HG02759 (cell line): ENCODE results near the gene CEP112.

ENCODE experiments used
- ATAC-seq: cut with Tn5 transposase; IDR thresholded peaks from one replicate; pipeline ENCODE4 v1.9.1; 2021; ENCODE audit warnings: mild to moderate bottlenecking, moderate library complexity; ENCODE audit not compliant: unreplicated experiment

Gene CEP112

GRCh38 chr17:65998675-65999074 lies 193.3 kb downstream of the CEP112 start:
- no peak for ATAC-seq

GRCh38 chr17:65994679-65995078 lies 197.3 kb downstream of the CEP112 start:
- no peak for ATAC-seq

GRCh38 chr17:65994114-65994513 lies 197.8 kb downstream of the CEP112 start:
- no peak for ATAC-seq

GRCh38 chr17:65990593-65990992 lies 201.3 kb downstream of the CEP112 start:
- ATAC-seq = no peak

GRCh38 chr17:65988451-65988850 lies 203.5 kb downstream of the CEP112 start:
- no peak for ATAC-seq

GRCh38 chr17:65987988-65988387 lies 203.9 kb downstream of the CEP112 start:
- no peak for ATAC-seq

- no peak for ATAC-seq
These were observed 206.4 kb downstream of the CEP112 start for GRCh38 chr17:65985571-65985970.

GRCh38 chr17:65984299-65984698 lies 207.6 kb downstream of the CEP112 start:
- ATAC-seq = no peak

- no peak for ATAC-seq
These were observed 213.1 kb downstream of the CEP112 start for GRCh38 chr17:65978871-65979270.

GRCh38 chr17:65977041-65977440 lies 214.9 kb downstream of the CEP112 start:
- ATAC-seq = no peak

GRCh38 chr17:65975878-65976277 lies 216.1 kb downstream of the CEP112 start:
- ATAC-seq = no peak

- ATAC-seq = no peak
These were observed 218.7 kb downstream of the CEP112 start for GRCh38 chr17:65973237-65973636.

- no peak for ATAC-seq
These were observed 224.6 kb downstream of the CEP112 start for GRCh38 chr17:65967372-65967771.

- ATAC-seq = no peak
These were observed 225.7 kb downstream of the CEP112 start for GRCh38 chr17:65966072-65966695.

GRCh38 chr17:65963179-65963578 lies 228.8 kb downstream of the CEP112 start:
- no peak for ATAC-seq

- ATAC-seq = no peak
These were observed 232.3 kb downstream of the CEP112 start for GRCh38 chr17:65959630-65960029.

GRCh38 chr17:65956814-65957213 lies 235.1 kb downstream of the CEP112 start:
- ATAC-seq = no peak

- no peak for ATAC-seq
These were observed 237.8 kb downstream of the CEP112 start for GRCh38 chr17:65954148-65954449.

GRCh38 chr17:65953316-65954147 lies 238.4 kb downstream of the CEP112 start:
- ATAC-seq = no peak

- no peak for ATAC-seq
These were observed 239.3 kb downstream of the CEP112 start for GRCh38 chr17:65952586-65952985.

- no peak for ATAC-seq
These were observed 239.9 kb downstream of the CEP112 start for GRCh38 chr17:65952015-65952414.

- ATAC-seq = no peak
These were observed 244.1 kb downstream of the CEP112 start for GRCh38 chr17:65947831-65948230.

- ATAC-seq = no peak
These were observed 249.3 kb downstream of the CEP112 start for GRCh38 chr17:65942592-65942991.
